ENCODE measurements around the gene SLC8A2.
A peak's percentile ranks its signal among the peaks of the same experiment; 100 is the strongest.

Gene SLC8A2

GRCh38 chr19:47461876-47462275, 9.8 kb downstream of the SLC8A2 start:
- TF ChIP-seq NFIC (IDR thresholded peaks at IDR 0.05) (no peak), REST (IDR thresholded peaks at IDR 0.05; ENCODE audit: low read depth) (no peak), EP300 (IDR thresholded peaks at IDR 0.05; ENCODE audit: borderline replicate concordance) (no peak), TAF1 (IDR thresholded peaks at IDR 0.05; ENCODE audit: low read depth) (no peak), CREB1 (IDR thresholded peaks at IDR 0.05; ENCODE audit: low read depth) (no peak), FOXM1 (IDR thresholded peaks at IDR 0.05; ENCODE audit: borderline replicate concordance, low read depth) (no peak), TEAD4 (IDR thresholded peaks at IDR 0.05) (no peak), YY1 (IDR thresholded peaks at IDR 0.05; ENCODE audit: low read depth) (no peak), MAX (IDR thresholded peaks at IDR 0.05) (no peak), ZBTB7A (IDR thresholded peaks at IDR 0.05; ENCODE audit: low read depth) (no peak), RAD21 (IDR thresholded peaks at IDR 0.05; ENCODE audit: low read depth) (no peak), TCF12 (IDR thresholded peaks at IDR 0.05; ENCODE audit: low read depth) (no peak), CEBPB (IDR thresholded peaks at IDR 0.05) (no peak)

GRCh38 chr19:47459477-47459876, 12.2 kb downstream of the SLC8A2 start:
- TF ChIP-seq CEBPB (IDR thresholded peaks at IDR 0.05) (no peak), USF1 (IDR thresholded peaks at IDR 0.05) (no peak), TCF12 (IDR thresholded peaks at IDR 0.05; ENCODE audit: low read depth) (no peak), MAX (IDR thresholded peaks at IDR 0.05) (no peak), FOXM1 (IDR thresholded peaks at IDR 0.05; ENCODE audit: borderline replicate concordance, low read depth) (no peak), TAF1 (IDR thresholded peaks at IDR 0.05; ENCODE audit: low read depth) (no peak), REST (IDR thresholded peaks at IDR 0.05; ENCODE audit: low read depth) (no peak), EGR1 (IDR thresholded peaks at IDR 0.05) (no peak), RAD21 (IDR thresholded peaks at IDR 0.05; ENCODE audit: low read depth) (no peak), NFIC (IDR thresholded peaks at IDR 0.05) (no peak), TEAD4 (IDR thresholded peaks at IDR 0.05) (no peak), EP300 (IDR thresholded peaks at IDR 0.05; ENCODE audit: borderline replicate concordance) (no peak), YY1 (IDR thresholded peaks at IDR 0.05; ENCODE audit: low read depth) (no peak), CREB1 (IDR thresholded peaks at IDR 0.05; ENCODE audit: low read depth) (no peak), ZBTB7A (IDR thresholded peaks at IDR 0.05; ENCODE audit: low read depth) (no peak)

- no peak for TF ChIP-seq YY1 (IDR thresholded peaks at IDR 0.05; ENCODE audit: low read depth)
- no peak for TF ChIP-seq TEAD4 (IDR thresholded peaks at IDR 0.05)
These were observed 13.0 kb downstream of the SLC8A2 start for GRCh38 chr19:47458672-47459071.

- TF ChIP-seq CREB1 (IDR thresholded peaks at IDR 0.05; ENCODE audit: low read depth) = no peak
- no peak for TF ChIP-seq ZBTB7A (IDR thresholded peaks at IDR 0.05; ENCODE audit: low read depth)
- TF ChIP-seq CEBPB (IDR thresholded peaks at IDR 0.05) = no peak
These were observed 14.8 kb downstream of the SLC8A2 start for GRCh38 chr19:47456721-47457474.

- TF ChIP-seq REST (IDR thresholded peaks at IDR 0.05; ENCODE audit: low read depth) = peak; percentile 45; the same call in 1 of the 2 replicates
- TF ChIP-seq TAF1 (IDR thresholded peaks at IDR 0.05; ENCODE audit: low read depth) = no peak
These were observed 21.2 kb downstream of the SLC8A2 start for GRCh38 chr19:47450478-47450877.

Data from Ishikawa (cell line).